HG02623 (cell line): ENCODE results near the gene TOR4A.
"Not testable (repeated sequence)": the region's sequence is repeated elsewhere in the genome, so short reads cannot be mapped to it uniquely, and the experiment has no call there.

Experiments used
- ATAC-seq: cut with Tn5 transposase; IDR thresholded peaks from one replicate; pipeline ENCODE4 v1.9.1; 2021; ENCODE audit warnings: moderate library complexity; ENCODE audit not compliant: unreplicated experiment

TOR4A gene

GRCh38 chr9:137315581-137316011, 38.1 kb downstream of the TOR4A start:
- ATAC-seq = no peak

- ATAC-seq = no peak
These were observed 38.8 kb downstream of the TOR4A start for GRCh38 chr9:137316012-137316981.

- ATAC-seq = no peak
These were observed 39.6 kb downstream of the TOR4A start for GRCh38 chr9:137317021-137317717.

- no peak for ATAC-seq
These were observed 40.4 kb downstream of the TOR4A start for GRCh38 chr9:137317718-137318511.

- no peak for ATAC-seq
These were observed 41.1 kb downstream of the TOR4A start for GRCh38 chr9:137318602-137319001.

- ATAC-seq = no peak
These were observed 41.6 kb downstream of the TOR4A start for GRCh38 chr9:137319011-137319738.

- no peak for ATAC-seq
These were observed 42.4 kb downstream of the TOR4A start for GRCh38 chr9:137319739-137320551.

- no peak for ATAC-seq
These were observed 43.2 kb downstream of the TOR4A start for GRCh38 chr9:137320555-137321384.

GRCh38 chr9:137321726-137322361, 44.3 kb downstream of the TOR4A start:
- no peak for ATAC-seq

GRCh38 chr9:137323531-137324331, 46.2 kb downstream of the TOR4A start:
- no peak for ATAC-seq

GRCh38 chr9:137325124-137325523, 47.6 kb downstream of the TOR4A start:
- no peak for ATAC-seq

- ATAC-seq = no peak
These were observed 48.3 kb downstream of the TOR4A start for GRCh38 chr9:137325799-137326198.

- ATAC-seq = no peak
These were observed 49.0 kb downstream of the TOR4A start for GRCh38 chr9:137326445-137327065.

GRCh38 chr9:137327641-137328550, 50.4 kb downstream of the TOR4A start:
- not testable (repeated sequence) for ATAC-seq

- not testable (repeated sequence) for ATAC-seq
These were observed 52.1 kb downstream of the TOR4A start for GRCh38 chr9:137329590-137329989.

- no peak for ATAC-seq
These were observed 53.2 kb downstream of the TOR4A start for GRCh38 chr9:137330689-137331088.
